ENCODE data around the gene HMG20B. TPM values are rescaled to one million over a fixed set of nuclear protein-coding genes. Genes with fewer than 3 reads are reported as not detected.
"Not testable (repeated sequence)": the region's sequence is repeated elsewhere in the genome, so short reads cannot be mapped to it uniquely, and the experiment has no call there.

HMG20B gene
- total RNA-seq, 2 experiments from 2014 or later: 43.0 to 44.9 TPM

DNA sequence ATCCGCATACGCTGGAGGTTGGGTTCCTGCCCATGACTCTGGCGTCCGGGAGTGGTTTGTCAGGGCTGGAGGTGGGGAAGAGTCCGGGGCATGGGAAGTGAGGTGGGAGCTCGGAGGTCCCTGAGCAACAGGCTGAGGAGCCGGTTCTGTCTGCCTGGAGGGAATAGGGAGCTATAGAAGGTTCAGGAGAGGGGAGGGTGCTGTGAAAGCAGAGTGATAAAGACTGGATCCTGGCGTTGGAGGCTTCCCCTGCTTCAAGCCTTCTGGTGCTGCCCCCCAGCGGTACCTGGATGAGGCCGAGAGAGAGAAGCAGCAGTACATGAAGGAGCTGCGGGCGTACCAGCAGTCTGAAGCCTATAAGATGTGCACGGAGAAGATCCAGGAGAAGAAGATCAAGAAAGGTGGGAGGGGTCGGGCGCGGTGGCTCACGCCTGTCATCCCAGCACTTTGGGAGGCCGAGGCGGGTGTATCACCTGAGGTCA is 2.6 kb downstream of the HMG20B start:
- POLR2A ChIA-PET: interaction anchor here (0.6 kb wide), 1 partner anchor 16 kb away, joined by 4 read pairs; no protein-coding TSS in a partner anchor
- CTCF ChIA-PET: interaction anchor here (0.7 to 1.7 kb wide), 2 partner anchors 12 to 18 kb away, joined by 3 to 5 read pairs; no protein-coding TSS in a partner anchor

GRCh38 chr19:3575949-3576673 is 3.4 kb downstream of the HMG20B start:
- ChIA-PET POLR2A (interaction anchor here (0.7 kb wide), 1 partner anchor 38 kb away, joined by 3 read pairs; no protein-coding TSS in a partner anchor), CTCF (interaction anchor here (0.5 to 1.7 kb wide), 2 partner anchors 9 to 11 kb away, joined by 3 to 5 read pairs; partner anchors contain the start of gene GIPC3)

- ChIA-PET CTCF (no interaction called here), POLR2A (no interaction called here)
Observed at GRCh38 chr19:3576696-3577443, 4.1 kb downstream of the HMG20B start.

DNA sequence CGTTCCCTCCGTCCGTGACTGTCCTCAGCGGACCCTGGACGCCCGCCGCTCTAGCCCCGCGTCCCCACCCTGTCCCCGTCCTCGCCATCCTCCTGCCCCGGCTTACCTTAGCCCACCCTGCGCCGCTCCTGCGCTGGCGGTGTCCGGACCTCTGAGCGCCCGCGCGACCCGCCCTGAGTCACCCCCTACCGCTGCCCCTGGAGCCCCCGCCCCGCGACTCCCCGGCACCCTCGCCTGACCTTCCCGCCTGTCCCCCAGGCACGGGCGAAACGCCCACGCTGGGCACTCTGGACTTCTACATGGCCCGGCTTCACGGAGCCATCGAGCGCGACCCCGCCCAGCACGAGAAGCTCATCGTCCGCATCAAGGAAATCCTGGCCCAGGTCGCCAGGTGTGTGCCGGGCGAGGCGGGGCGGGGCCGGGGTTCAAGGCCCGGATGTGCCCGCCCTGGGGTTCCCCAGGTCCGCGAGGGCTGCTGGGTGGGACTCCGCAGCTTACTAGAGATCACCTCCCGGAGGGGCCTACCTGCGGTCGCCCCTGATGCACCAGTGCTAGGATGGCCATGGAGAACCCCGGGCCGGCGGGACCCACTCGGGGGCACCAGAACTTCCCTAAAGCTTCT is 5.1 kb downstream of the HMG20B start:
- POLR2A ChIA-PET: no interaction called here
- CTCF ChIA-PET: interaction anchor here (1.2 kb wide), 1 partner anchor 41 kb away, joined by 4 read pairs; no protein-coding TSS in a partner anchor

DNA sequence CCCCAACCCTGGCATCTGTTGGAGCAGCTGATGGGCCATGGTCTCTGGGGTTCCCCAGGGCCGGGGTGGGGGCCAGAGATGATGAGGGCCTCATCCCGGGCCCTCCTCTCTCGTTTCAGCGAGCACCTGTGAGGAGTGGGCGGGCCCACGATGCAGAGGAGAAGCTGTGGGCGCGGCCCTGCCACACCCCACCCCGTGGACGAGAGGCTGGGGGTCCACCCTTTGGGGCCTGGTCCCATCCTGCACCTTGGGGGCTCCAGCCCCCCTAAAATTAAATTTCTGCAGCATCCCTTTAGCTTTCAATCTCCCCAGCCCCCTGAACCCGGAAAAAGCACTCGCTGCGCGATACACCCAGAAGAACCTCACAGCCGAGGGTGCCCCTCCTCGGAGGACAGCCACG is 5.6 kb downstream of the HMG20B start:
- POLR2A ChIA-PET: no interaction called here
- CTCF ChIA-PET: interaction anchor here (1.2 kb wide), 1 partner anchor 40 kb away, joined by 4 read pairs; no protein-coding TSS in a partner anchor

- POLR2A ChIA-PET: no interaction called here
Observed at GRCh38 chr19:3580156-3580934, 7.6 kb downstream of the HMG20B start.

DNA sequence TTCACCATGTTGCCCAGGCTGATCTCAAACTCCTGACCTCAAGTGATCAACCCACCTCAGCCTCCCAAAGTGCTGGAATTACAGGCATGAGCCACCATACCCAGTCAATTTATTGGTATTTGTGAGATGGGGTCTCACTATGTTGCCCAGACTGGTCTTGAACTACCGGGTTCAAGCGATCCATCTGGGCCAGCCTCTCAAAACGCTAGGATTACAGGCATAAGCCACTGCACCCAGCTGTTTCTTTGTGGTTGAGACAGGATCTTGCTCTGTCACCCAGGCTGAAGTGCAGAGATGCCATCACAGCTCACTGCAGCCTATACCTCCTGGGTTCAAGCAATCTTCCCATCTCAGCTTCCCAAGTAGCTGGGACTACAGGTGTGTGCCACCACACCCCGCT is 9.0 kb downstream of the HMG20B start:
- CTCF ChIA-PET, POLR2A ChIA-PET: not testable (repeated sequence)

More at GRCh38 chr19:3580156-3580934, 7.6 kb downstream of the HMG20B start:
- CTCF ChIA-PET: interaction anchor here (0.5 to 0.7 kb wide), 2 partner anchors 15 to 22 kb away, joined by 3 read pairs; no protein-coding TSS in a partner anchor

DNA sequence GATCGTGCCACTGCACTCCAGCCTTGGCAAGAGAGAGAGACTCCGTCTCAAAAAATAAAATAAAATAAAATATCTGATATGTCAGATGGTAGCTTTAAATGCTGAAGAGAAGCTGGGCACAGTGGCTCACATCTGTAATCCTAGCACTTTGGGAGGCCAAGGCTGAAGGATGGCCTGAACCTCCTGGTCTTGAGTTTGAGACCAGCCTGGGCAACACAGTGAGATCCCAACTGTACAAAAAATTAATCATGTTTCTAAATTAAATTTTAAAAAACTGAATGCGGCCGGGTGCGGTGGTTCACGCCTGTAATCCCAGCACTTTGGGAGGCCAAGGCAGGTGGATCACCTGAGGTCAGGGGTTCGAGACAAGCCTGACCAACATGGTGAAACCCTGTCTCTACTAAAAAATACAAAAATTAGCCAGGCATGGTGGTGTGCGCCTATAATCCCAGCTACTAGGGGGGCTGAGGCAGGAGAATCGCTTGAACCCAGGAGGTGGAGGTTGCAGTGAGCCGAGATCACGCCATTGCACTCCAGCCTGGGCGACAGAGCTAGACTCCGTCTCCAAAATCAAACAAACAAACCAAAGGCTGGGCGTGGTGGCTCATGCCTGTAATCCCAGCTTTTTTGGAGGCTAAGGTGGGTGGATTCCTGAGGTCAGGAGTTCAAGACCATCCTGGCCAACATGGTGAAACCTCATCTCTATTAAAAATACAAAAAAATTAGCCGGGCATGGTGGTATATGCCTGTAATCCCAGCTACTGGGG is 11.5 kb downstream of the HMG20B start:
- POLR2A ChIA-PET: not testable (repeated sequence)
- CTCF ChIA-PET: interaction anchor here (0.9 to 1.0 kb wide), 3 partner anchors 11 to 88 kb away, joined by 3 to 5 read pairs (median 3); partner anchors contain the start of gene HMG20B

DNA sequence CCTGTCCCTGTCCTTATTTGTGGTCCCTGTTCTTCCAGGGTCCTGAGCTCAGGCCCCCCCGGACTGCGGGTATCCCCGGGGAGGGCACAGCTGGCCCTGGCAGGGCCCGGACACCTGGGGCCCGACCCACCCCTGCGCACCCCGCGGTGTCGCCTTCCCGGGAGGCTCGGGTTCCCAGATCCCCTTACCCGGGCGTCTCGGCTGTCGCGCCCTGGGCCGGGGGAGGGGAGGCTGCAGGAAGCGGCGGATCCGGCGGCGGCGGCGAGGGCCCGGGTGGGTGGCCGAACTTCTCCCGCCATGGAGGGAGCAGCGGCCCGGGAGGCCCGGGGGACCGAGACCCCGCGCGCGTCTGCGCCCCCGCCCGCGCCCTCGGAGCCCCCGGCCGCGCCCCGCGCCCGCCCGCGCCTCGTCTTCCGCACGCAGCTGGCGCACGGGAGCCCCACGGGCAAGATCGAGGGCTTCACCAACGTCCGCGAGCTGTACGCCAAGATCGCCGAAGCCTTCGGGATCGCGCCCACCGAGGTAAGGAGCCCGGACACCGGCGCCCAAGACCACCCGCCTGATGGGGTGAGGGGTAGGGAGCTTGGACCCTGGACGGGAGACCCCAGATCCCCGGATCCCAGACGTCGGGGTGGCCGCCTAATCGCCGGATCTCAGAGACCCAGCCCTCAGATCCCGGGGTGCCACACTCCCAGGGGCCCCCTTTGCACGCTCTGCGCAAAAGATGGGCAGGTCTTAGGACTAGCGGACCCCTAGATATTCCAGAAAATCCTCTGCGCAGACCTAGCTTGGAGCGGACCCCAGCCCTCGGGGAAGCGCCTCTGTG is 12.8 kb downstream of the HMG20B start, which contains the start of gene GIPC3:
Gene GIPC3, plus strand, starts transcription at position 178 of the 826 bp plus-strand sequence. Its CDS starts 120 bp downstream, at position 298.
- POLR2A ChIA-PET: interaction anchor here (0.5 to 0.6 kb wide), 2 partner anchors 294 to 642 kb away, joined by 3 to 14 read pairs; no protein-coding TSS in a partner anchor

GRCh38 chr19:3586127-3586626 is 13.4 kb downstream of the HMG20B start:
- POLR2A ChIA-PET: no interaction called here
- CTCF ChIA-PET: interaction anchor here (0.8 to 2.2 kb wide), 11 partner anchors 11 to 122 kb away, joined by 3 to 8 read pairs (median 4); partner anchors contain the start of gene TJP3

More for the DNA sequence above, 12.8 kb downstream of the HMG20B start, which contains the start of gene GIPC3:
- CTCF ChIA-PET: interaction anchor here (0.6 to 2.2 kb wide), 14 partner anchors 9 to 280 kb away, joined by 3 to 8 read pairs (median 4); partner anchors contain the start of gene TJP3

GRCh38 chr19:3586707-3587346 is 14.1 kb downstream of the HMG20B start:
- ChIA-PET CTCF (interaction anchor here (1.0 to 2.2 kb wide), 8 partner anchors 11 to 74 kb away, joined by 3 to 8 read pairs (median 4); no protein-coding TSS in a partner anchor), POLR2A (interaction anchor here (0.7 kb wide), 1 partner anchor 107 kb away, joined by 3 read pairs; no protein-coding TSS in a partner anchor)

- POLR2A ChIA-PET: interaction anchor here (0.6 kb wide), 1 partner anchor 385 kb away, joined by 3 read pairs; no protein-coding TSS in a partner anchor
- CTCF ChIA-PET: interaction anchor here (1.1 kb wide), 1 partner anchor 31 kb away, joined by 4 read pairs; no protein-coding TSS in a partner anchor
Observed at GRCh38 chr19:3589439-3589838, 16.7 kb downstream of the HMG20B start.

DNA sequence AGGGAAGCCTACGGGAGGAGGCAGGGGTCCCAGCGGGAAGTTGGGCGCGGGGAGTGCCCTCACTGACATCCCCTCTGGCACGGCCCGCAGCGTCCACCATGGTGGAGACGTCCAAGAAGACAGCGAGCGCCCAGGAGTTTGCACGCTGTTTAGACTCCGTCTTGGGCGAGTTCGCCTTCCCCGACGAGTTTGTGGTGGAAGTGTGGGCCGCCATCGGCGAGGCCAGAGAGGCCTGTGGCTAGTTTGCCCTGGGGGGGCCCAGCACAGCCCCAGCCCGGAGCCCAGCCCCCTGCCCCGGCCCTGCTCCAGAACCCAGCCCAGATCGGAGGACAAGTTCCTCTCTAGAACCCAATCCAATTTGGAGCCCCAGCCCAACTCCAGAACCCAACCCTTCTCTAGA is 17.2 kb downstream of the HMG20B start:
- CTCF ChIA-PET: no interaction called here
- POLR2A ChIA-PET: no interaction called here

- ChIA-PET CTCF (interaction anchor here (0.6 to 1.2 kb wide), 3 partner anchors 34 to 47 kb away, joined by 3 to 4 read pairs (median 3); partner anchors contain the start of gene MFSD12), POLR2A (interaction anchor here (0.6 kb wide), 1 partner anchor 16 kb away, joined by 4 read pairs; no protein-coding TSS in a partner anchor)
Observed at GRCh38 chr19:3590991-3591659, 18.4 kb downstream of the HMG20B start.

Measured in activated CD8-positive, alpha-beta memory T cell treated with anti-CD3 and anti-CD28 coated beads for 36 hours (primary cell).